Upper lobe of left lung (tissue), 6 donors: ENCODE data around the gene GCK. TPM values are rescaled to one million over a fixed set of nuclear protein-coding genes. Genes with fewer than 3 reads are reported as not detected.
A peak's percentile ranks its signal among the peaks of the same experiment; 100 is the strongest.

ENCODE experiments used
- ATAC-seq, 2 donors: fragments of 200-7000 bp; cut with Tn5 transposase; one replicate each; pipeline ENCODE4 v1.9.1; 2022; ENCODE audit warnings: mild to moderate bottlenecking in 2 of 2, moderate library complexity in 2 of 2; ENCODE audit not compliant: low FRiP score in 2 of 2
- DNase-seq, 2 donors: peaks; one replicate each; pipeline ENCODE4 v3.0.0-alpha.2; 2019 to 2020
- H3K27ac ChIP-seq, 4 donors: fragments of 200-600 bp; sonication (generic); one replicate each; pipeline ENCODE4 v1.5.1; 2016 to 2019
- H3K27me3 ChIP-seq, 4 donors: fragments of 200-600 bp; sonication (generic); one replicate each; pipeline ENCODE4 v1.5.1; 2017 to 2019
- H3K36me3 ChIP-seq, 4 donors: fragments of 200-600 bp; sonication (generic); one replicate each; pipeline ENCODE4 v1.5.1; 2016 to 2019
- H3K4me1 ChIP-seq, 4 donors: fragments of 200-600 bp; sonication (generic); one replicate each; pipeline ENCODE4 v1.5.1; 2018 to 2019
- H3K4me3 ChIP-seq, 4 donors: fragments of 200-600 bp; sonication (generic); one replicate each; pipeline ENCODE4 v1.5.1; 2017 to 2019; ENCODE audit warnings: mild to moderate bottlenecking in 2 of 4, moderate library complexity in 1 of 4
- H3K9me3 ChIP-seq, 4 donors: fragments of 200-600 bp; sonication (generic); one replicate each; pipeline ENCODE4 v1.5.1; 2018 to 2019
- EP300 ChIP-seq, 4 donors: sonication (generic); formaldehyde crosslinking; IDR thresholded peaks; one replicate each; pipeline ENCODE4 v1.5.1; 2017; ENCODE audit warnings: antibody characterized with exemption in 4 of 4, control low read depth in 2 of 4
- POLR2A ChIP-seq, 4 donors: fragments of 450-650 bp; IDR thresholded peaks; one replicate each; pipeline ENCODE4 v1.5.1; 2016 to 2017; ENCODE audit warnings: antibody characterized with exemption in 4 of 4, mild to moderate bottlenecking in 2 of 4
- POLR2AphosphoS5 ChIP-seq, 2 donors: sonication (generic); formaldehyde crosslinking; IDR thresholded peaks; one replicate each; pipeline ENCODE4 v1.5.1; 2017; ENCODE audit warnings: antibody characterized with exemption in 2 of 2
- WGBS, 2 donors: methylation state at CpG; one replicate each; pipeline ENCODE4 v1.1.5; 2017 to 2018; 5-methylcytosine and 5-hydroxymethylcytosine counted together
- total RNA-seq, 6 donors: library from RNA; depleted of rRNA in 4 of 6; stranded (reverse); fragments of >200 nt in 4 of 6; gene quantifications; one replicate each; pipeline versions ENCODE4 v1.1.0 to v1.2.1, GENCODE V29; 2016 to 2021
- TF ChIP-seq, protein P1 (sequence below), 6 experiments: fragments of 450-650 bp in 4 of 6; fragments of 200-600 bp in 2 of 6; sonication (generic) in 2 of 6; IDR thresholded peaks; one replicate each; pipeline ENCODE4 v1.5.1; 2016 to 2019; ENCODE audit warnings: antibody characterized with exemption in 6 of 6
- donor health status: DM: no; HTN: no; CAD: no; lungs with moderate emphysema.
- donor health status: DM: no; HTN: yes; CAD: no; lungs with severe emphysema.

GCK gene
- total RNA-seq, 6 donors from 2014 or later: 0.17 to 0.49 (median 0.30) TPM; not detected in 2

DNA sequence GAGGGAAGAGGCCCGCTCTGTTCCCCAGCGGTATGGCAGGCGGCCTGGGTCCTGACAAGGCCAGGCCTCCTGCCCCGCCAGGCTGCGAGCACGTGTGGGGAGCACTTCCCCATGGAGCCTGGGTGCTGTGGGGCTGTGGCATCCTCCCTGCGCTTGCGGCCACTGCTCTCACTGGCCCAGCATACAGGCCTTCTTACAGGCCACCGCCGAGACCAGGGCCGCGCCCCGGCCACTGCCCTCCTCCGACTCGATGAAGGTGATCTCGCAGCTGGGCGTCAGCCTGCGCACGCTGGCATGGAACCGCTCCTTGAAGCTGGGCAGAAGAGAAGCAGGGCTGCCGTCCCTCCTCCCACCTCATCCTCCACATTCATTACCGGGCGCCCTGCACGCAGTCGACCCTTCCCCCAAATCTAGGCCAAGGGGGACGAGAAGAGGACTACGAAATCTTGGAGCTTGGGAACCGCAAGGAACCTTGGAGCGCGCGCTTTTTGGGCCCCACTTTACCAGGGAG lies 44.2 kb downstream of the GCK start:
- DNase-seq (peak; percentile 12 to 84), ATAC-seq (no peak)
- Histone ChIP-seq H3K4me1 (peaks cover 11 to 18% (median 18%) of the 10 kb centered on the region in 4 donors), H3K27me3 (peaks cover 0 to 11% (median 2%) of the 10 kb centered on the region in 4 donors), H3K27ac (no peak overlapping the region), H3K4me3 (peak overlapping the region in 3 of 4 donors; percentile 29 to 50 (median 40)), H3K9me3 (no peaks in the 10 kb centered on the region), H3K36me3 (no peaks in the 10 kb centered on the region)
- TF ChIP-seq POLR2A (IDR thresholded peaks at IDR 0.05): no peak
- no peak for TF ChIP-seq POLR2AphosphoS5 (IDR thresholded peaks at IDR 0.05)
- TF ChIP-seq EP300 (IDR thresholded peaks at IDR 0.05): no peak
- TF ChIP-seq, protein P1, sequence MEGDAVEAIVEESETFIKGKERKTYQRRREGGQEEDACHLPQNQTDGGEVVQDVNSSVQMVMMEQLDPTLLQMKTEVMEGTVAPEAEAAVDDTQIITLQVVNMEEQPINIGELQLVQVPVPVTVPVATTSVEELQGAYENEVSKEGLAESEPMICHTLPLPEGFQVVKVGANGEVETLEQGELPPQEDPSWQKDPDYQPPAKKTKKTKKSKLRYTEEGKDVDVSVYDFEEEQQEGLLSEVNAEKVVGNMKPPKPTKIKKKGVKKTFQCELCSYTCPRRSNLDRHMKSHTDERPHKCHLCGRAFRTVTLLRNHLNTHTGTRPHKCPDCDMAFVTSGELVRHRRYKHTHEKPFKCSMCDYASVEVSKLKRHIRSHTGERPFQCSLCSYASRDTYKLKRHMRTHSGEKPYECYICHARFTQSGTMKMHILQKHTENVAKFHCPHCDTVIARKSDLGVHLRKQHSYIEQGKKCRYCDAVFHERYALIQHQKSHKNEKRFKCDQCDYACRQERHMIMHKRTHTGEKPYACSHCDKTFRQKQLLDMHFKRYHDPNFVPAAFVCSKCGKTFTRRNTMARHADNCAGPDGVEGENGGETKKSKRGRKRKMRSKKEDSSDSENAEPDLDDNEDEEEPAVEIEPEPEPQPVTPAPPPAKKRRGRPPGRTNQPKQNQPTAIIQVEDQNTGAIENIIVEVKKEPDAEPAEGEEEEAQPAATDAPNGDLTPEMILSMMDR (IDR thresholded peaks at IDR 0.05): no peak
- 56 to 72% methylated on average over 21 to 31 of the region's 31 CpGs for WGBS, 2 donors

DNA sequence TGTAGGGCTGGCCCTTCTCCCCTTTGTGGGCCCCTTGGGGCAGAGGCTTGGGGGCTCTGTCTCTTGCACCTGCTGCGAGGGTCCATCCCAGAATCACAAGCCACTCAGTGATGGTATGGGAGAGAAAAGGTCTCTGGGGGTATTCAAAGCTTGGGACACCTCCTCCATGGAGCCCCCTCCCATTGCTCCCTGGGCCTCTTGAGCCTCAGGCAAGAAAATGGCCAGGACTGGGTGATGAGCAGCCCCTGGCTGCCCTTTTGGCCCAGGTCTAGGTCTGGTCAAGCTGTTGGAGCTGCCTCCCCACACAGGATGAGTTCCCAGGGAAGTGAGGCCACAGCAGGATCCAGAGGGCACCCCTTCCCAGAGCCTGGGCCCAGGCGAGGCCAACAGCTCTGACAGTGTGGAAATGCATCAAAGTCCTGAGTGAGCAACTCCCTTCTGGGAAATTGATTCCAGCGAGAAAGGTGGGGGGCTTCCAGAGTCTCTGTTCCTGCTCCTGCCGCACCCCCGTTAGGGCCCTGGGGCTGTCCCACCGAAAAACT lies 44.7 kb downstream of the GCK start:
- Histone ChIP-seq H3K27me3 (peaks cover 0 to 11% (median 2%) of the 10 kb centered on the region in 4 donors), H3K4me1 (peaks cover 11 to 18% (median 18%) of the 10 kb centered on the region in 4 donors), H3K36me3 (no peaks in the 10 kb centered on the region), H3K27ac (no peak overlapping the region), H3K9me3 (no peaks in the 10 kb centered on the region), H3K4me3 (no peak overlapping the region)
- ATAC-seq (no peak), DNase-seq (peak in 1 of 2 donors; percentile 8)
- TF ChIP-seq POLR2A (IDR thresholded peaks at IDR 0.05) (no peak), EP300 (IDR thresholded peaks at IDR 0.05) (no peak), POLR2AphosphoS5 (IDR thresholded peaks at IDR 0.05) (no peak)
- TF ChIP-seq, protein P1 (IDR thresholded peaks at IDR 0.05): no peak
- 83% methylated on average over 2 to 6 of the region's 6 CpGs for WGBS, 2 donors

DNA sequence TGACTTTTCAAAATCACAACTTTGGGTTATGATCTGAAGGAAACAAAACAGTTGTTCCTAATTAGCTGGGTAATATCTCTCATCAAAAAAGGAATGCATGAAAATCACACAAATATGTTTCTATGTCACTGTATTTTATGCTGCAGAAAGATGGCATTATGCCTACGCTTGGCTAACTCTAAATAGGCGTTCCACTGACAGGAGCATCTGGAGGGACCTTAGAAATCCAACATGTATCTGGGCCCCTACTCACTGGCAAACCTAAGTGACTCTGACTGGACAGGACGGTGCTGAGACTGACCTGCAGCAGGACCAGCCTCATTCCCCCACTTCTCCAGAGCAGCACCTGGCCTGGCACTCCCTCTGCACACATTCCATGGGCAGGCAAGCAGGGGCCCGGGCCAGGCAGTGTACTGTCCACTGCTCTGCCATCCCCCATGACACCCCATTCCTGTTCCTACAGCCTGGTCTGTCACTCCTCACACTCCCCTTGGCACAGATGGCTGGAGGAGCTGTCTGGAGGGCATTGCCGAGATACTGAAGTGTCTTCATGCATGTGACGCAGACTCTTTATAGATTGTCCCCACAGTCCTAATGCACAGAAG lies 45.5 kb downstream of the GCK start:
- peak in 1 of 2 donors; percentile 5 for DNase-seq
- TF ChIP-seq POLR2A (IDR thresholded peaks at IDR 0.05): no peak
- TF ChIP-seq, protein P1 (IDR thresholded peaks at IDR 0.05): no peak
- TF ChIP-seq POLR2AphosphoS5 (IDR thresholded peaks at IDR 0.05): no peak
- TF ChIP-seq EP300 (IDR thresholded peaks at IDR 0.05): no peak
- WGBS, 2 donors: 79 to 90% methylated on average over 5 to 6 of the region's 6 CpGs
- Histone ChIP-seq H3K9me3 (no peaks in the 10 kb centered on the region), H3K27ac (no peak overlapping the region), H3K36me3 (no peaks in the 10 kb centered on the region), H3K4me3 (no peak overlapping the region), H3K27me3 (peaks cover 0 to 11% (median 2%) of the 10 kb centered on the region in 4 donors), H3K4me1 (peaks cover 11 to 18% (median 18%) of the 10 kb centered on the region in 4 donors)
- no peak for ATAC-seq

DNA sequence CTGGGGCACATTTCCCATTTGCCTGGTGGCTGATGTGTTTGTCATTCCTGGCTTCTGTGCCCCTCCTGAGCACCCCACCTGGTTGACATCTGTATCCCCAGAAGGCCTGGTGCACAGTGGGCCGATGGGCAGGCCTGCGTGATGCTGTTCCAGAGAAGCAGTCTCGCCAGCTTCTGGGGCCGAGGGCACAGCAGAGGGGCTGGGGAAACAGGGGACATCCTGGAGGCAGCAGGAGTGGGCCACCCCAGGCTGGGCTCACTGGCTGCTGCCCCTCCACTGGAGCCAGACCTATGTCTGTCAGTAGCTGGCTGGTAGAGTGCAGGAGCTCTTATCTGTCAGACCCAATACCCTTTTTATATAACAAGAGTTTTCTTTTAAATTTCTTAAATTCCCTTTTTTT lies 47.2 kb downstream of the GCK start:
- peak in 1 of 2 donors; percentile 54 for DNase-seq

More for the DNA sequence above, 47.2 kb downstream of the GCK start:
- Histone ChIP-seq H3K4me1 (peaks cover 11 to 18% (median 18%) of the 10 kb centered on the region in 4 donors), H3K4me3 (no peak overlapping the region), H3K27me3 (peaks cover 0 to 11% (median 2%) of the 10 kb centered on the region in 4 donors), H3K36me3 (no peaks in the 10 kb centered on the region), H3K27ac (no peak overlapping the region), H3K9me3 (no peaks in the 10 kb centered on the region)
- ATAC-seq: no peak
- TF ChIP-seq EP300 (IDR thresholded peaks at IDR 0.05) (no peak), POLR2A (IDR thresholded peaks at IDR 0.05) (no peak), POLR2AphosphoS5 (IDR thresholded peaks at IDR 0.05) (no peak)
- TF ChIP-seq, protein P1 (IDR thresholded peaks at IDR 0.05): no peak
- 92% methylated on average over 4 of the region's 4 CpGs; no CpG with 5 or more reads in 1 of the 2 donors for WGBS, 2 donors
